ENCODE data around the gene FZD7.

Gene FZD7

GRCh38 chr2:202037086-202037485, 3.4 kb downstream of the FZD7 start:
- no peak for DNase-seq (ENCODE audit: low read depth in 2 of 2)

GRCh38 chr2:202038471-202039277, 5.0 kb downstream of the FZD7 start:
- DNase-seq (ENCODE audit: low read depth in 2 of 2) = no peak

GRCh38 chr2:202039278-202040078, 5.8 kb downstream of the FZD7 start:
- no peak for DNase-seq (ENCODE audit: low read depth in 2 of 2)

GRCh38 chr2:202040079-202040844, 6.6 kb downstream of the FZD7 start:
- DNase-seq (ENCODE audit: low read depth in 2 of 2) = no peak

- DNase-seq (ENCODE audit: low read depth in 2 of 2) = no peak
Observed at GRCh38 chr2:202042444-202042843, 8.8 kb downstream of the FZD7 start.

- DNase-seq (ENCODE audit: low read depth in 2 of 2) = no peak
Observed at GRCh38 chr2:202043475-202043874, 9.8 kb downstream of the FZD7 start.

- no peak for DNase-seq (ENCODE audit: low read depth in 2 of 2)
Observed at GRCh38 chr2:202044777-202045176, 11.1 kb downstream of the FZD7 start.

GRCh38 chr2:202046572-202046971, 12.9 kb downstream of the FZD7 start:
- DNase-seq (ENCODE audit: low read depth in 2 of 2) = no peak

GRCh38 chr2:202049092-202049728, 15.6 kb downstream of the FZD7 start:
- DNase-seq (ENCODE audit: low read depth in 2 of 2) = no peak

GRCh38 chr2:202049840-202050239, 16.2 kb downstream of the FZD7 start:
- no peak for DNase-seq (ENCODE audit: low read depth in 2 of 2)

- DNase-seq (ENCODE audit: low read depth in 2 of 2) = no peak
Observed at GRCh38 chr2:202050652-202051051, 17.0 kb downstream of the FZD7 start.

- no peak for DNase-seq (ENCODE audit: low read depth in 2 of 2)
Observed at GRCh38 chr2:202051499-202052161, 18.0 kb downstream of the FZD7 start.

- DNase-seq (ENCODE audit: low read depth in 2 of 2) = no peak
Observed at GRCh38 chr2:202052235-202052634, 18.6 kb downstream of the FZD7 start.

GRCh38 chr2:202054679-202055078, 21.0 kb downstream of the FZD7 start:
- no peak for DNase-seq (ENCODE audit: low read depth in 2 of 2)

- DNase-seq (ENCODE audit: low read depth in 2 of 2) = no peak
Observed at GRCh38 chr2:202056611-202057010, 23.0 kb downstream of the FZD7 start.

- no peak for DNase-seq (ENCODE audit: low read depth in 2 of 2)
Observed at GRCh38 chr2:202060218-202060617, 26.6 kb downstream of the FZD7 start.

- no peak for DNase-seq (ENCODE audit: low read depth in 2 of 2)
Observed at GRCh38 chr2:202061695-202062094, 28.0 kb downstream of the FZD7 start.

GRCh38 chr2:202064171-202064880, 30.7 kb downstream of the FZD7 start:
- no peak for DNase-seq (ENCODE audit: low read depth in 2 of 2)

- no peak for DNase-seq (ENCODE audit: low read depth in 2 of 2)
Observed at GRCh38 chr2:202064881-202065230, 31.2 kb downstream of the FZD7 start.

- DNase-seq (ENCODE audit: low read depth in 2 of 2) = no peak
Observed at GRCh38 chr2:202065876-202066275, 32.2 kb downstream of the FZD7 start.

- DNase-seq (ENCODE audit: low read depth in 2 of 2) = no peak
Observed at GRCh38 chr2:202066875-202067274, 33.2 kb downstream of the FZD7 start.
